GM23338 (cell line): Measurements from ENCODE around the gene GLUL. TPM values are rescaled to one million over a fixed set of nuclear protein-coding genes. Genes with fewer than 3 reads are reported as not detected.

Experiments used
- ATAC-seq: fragments of 200-7000 bp; cut with Tn5 transposase; 3 replicates; pipeline ENCODE4 v1.9.1; 2020
- DNase-seq: peaks from one replicate; pipeline ENCODE4 v3.0.0-alpha.2; 2015; ENCODE audit warnings: low spot score
- H2AFZ ChIP-seq: fragments of 200-600 bp; sonication (generic); 2 replicates; pipeline ENCODE4 v1.8.0; 2016; ENCODE audit warnings: antibody characterized with exemption, mild to moderate bottlenecking, moderate library complexity
- H3F3A ChIP-seq: fragments of 200-600 bp; sonication (generic); replicated peaks from 2 replicates; pipeline ENCODE4 v1.8.0; 2017; ENCODE audit warnings: antibody characterized with exemption, mixed run types, low read depth
- H3K27ac ChIP-seq: fragments of 200-600 bp; sonication (generic); 2 replicates; pipeline ENCODE4 v1.6.1; 2016; ENCODE audit warnings: low read depth
- H3K27me3 ChIP-seq: fragments of 200-600 bp; sonication (generic); 2 replicates; pipeline ENCODE4 v1.8.0; 2016; ENCODE audit warnings: mild to moderate bottlenecking, mixed run types, moderate library complexity; ENCODE audit not compliant: insufficient read depth
- H3K36me3 ChIP-seq: fragments of 200-600 bp; sonication (generic); 2 replicates; pipeline ENCODE4 v1.8.0; 2016; ENCODE audit warnings: mild to moderate bottlenecking; ENCODE audit not compliant: insufficient read depth
- H3K4me1 ChIP-seq: fragments of 200-600 bp; sonication (generic); 2 replicates; pipeline ENCODE4 v1.8.0; 2016; ENCODE audit warnings: mild to moderate bottlenecking, moderate library complexity; ENCODE audit not compliant: insufficient read depth
- H3K4me2 ChIP-seq: fragments of 200-600 bp; sonication (generic); 2 replicates; pipeline ENCODE4 v1.7.1; 2017; ENCODE audit warnings: mixed run types
- H3K4me3 ChIP-seq: fragments of 200-600 bp; sonication (generic); 2 replicates; pipeline ENCODE4 v1.6.1; 2016; ENCODE audit warnings: mixed run types
- H3K79me2 ChIP-seq: fragments of 200-600 bp; sonication (generic); replicated peaks from 2 replicates; pipeline ENCODE4 v1.8.0; 2017; ENCODE audit warnings: mild to moderate bottlenecking; ENCODE audit not compliant: insufficient read depth
- H3K9me2 ChIP-seq: fragments of 200-600 bp; sonication (generic); 2 replicates; pipeline ENCODE4 v1.8.0; 2017; ENCODE audit not compliant: insufficient read depth
- H4K20me1 ChIP-seq: fragments of 200-600 bp; sonication (generic); replicated peaks from 2 replicates; pipeline ENCODE4 v1.8.0; 2017; ENCODE audit warnings: mild to moderate bottlenecking; ENCODE audit not compliant: insufficient read depth
- H3K27ac Mint-ChIP-seq: 2 replicates; pipeline ENCODE4 v1.8.0; 2020; ENCODE audit warnings: inconsistent platforms, mild to moderate bottlenecking, moderate library complexity, mixed read lengths
- H3K27me3 Mint-ChIP-seq: 3 replicates; pipeline ENCODE4 v1.8.0; 2022; ENCODE audit warnings: low read depth, mild to moderate bottlenecking, moderate library complexity, mixed read lengths, inconsistent platforms; ENCODE audit not compliant: insufficient read depth, poor library complexity
- H3K36me3 Mint-ChIP-seq: 3 replicates; pipeline ENCODE4 v1.8.0; 2021; ENCODE audit warnings: low read depth, mild to moderate bottlenecking, inconsistent platforms, moderate library complexity, mixed read lengths
- H3K4me1 Mint-ChIP-seq: 3 replicates; pipeline ENCODE4 v1.8.0; 2020; ENCODE audit warnings: mild to moderate bottlenecking, inconsistent platforms, mixed read lengths
- H3K4me3 Mint-ChIP-seq: 3 replicates; pipeline ENCODE4 v1.8.0; 2021; ENCODE audit warnings: moderate library complexity, mild to moderate bottlenecking, inconsistent platforms, mixed read lengths
- H3K9me3 Mint-ChIP-seq: 3 replicates; pipeline ENCODE4 v1.8.0; 2020; ENCODE audit warnings: moderate library complexity, mild to moderate bottlenecking, inconsistent platforms, mixed read lengths
- CREB1 ChIP-seq: fragments of 250-450 bp; sonication (Bioruptor Pico); IDR thresholded peaks from 2 replicates; pipeline ENCODE4 v1.5.0; 2020; ENCODE audit warnings: low read depth, mild to moderate bottlenecking, moderate library complexity
- EZH2 ChIP-seq: fragments of 200-600 bp; sonication (generic); IDR thresholded peaks from one replicate; pipeline ENCODE4 v1.8.0; 2017; ENCODE audit warnings: antibody characterized with exemption, mild to moderate bottlenecking, low read depth; ENCODE audit not compliant: unreplicated experiment
- EZH2phosphoT487 ChIP-seq: fragments of 200-600 bp; sonication (generic); IDR thresholded peaks from one replicate; pipeline ENCODE4 v1.8.1; 2018; ENCODE audit warnings: antibody characterized with exemption; ENCODE audit not compliant: unreplicated experiment
- JUNB ChIP-seq: IDR thresholded peaks from one replicate; pipeline ENCODE4 v1.6.1; 2016; ENCODE audit warnings: antibody characterized with exemption; ENCODE audit not compliant: unreplicated experiment
- NANOG ChIP-seq: IDR thresholded peaks from 2 replicates; pipeline ENCODE4 v1.6.1; 2016; ENCODE audit warnings: antibody characterized with exemption, borderline replicate concordance
- POLR2AphosphoS5 ChIP-seq: IDR thresholded peaks from 2 replicates; pipeline ENCODE4 v1.6.1; 2016; ENCODE audit warnings: antibody characterized with exemption, low read depth
- STAT1 ChIP-seq: IDR thresholded peaks from one replicate; pipeline ENCODE4 v1.6.1; 2016; ENCODE audit warnings: antibody characterized with exemption; ENCODE audit not compliant: unreplicated experiment
- ZNF114 ChIP-seq: fragments of 250-450 bp; sonication (Bioruptor Pico); IDR thresholded peaks from 2 replicates; pipeline ENCODE4 v1.5.0; 2020; ENCODE audit warnings: mild to moderate bottlenecking, moderate library complexity
- ZNF331 ChIP-seq: fragments of 250-450 bp; sonication (Bioruptor Pico); IDR thresholded peaks from 2 replicates; pipeline ENCODE4 v1.5.0; 2020; ENCODE audit warnings: low read depth, mild to moderate bottlenecking, moderate library complexity
- polyA plus RNA-seq: library from polyadenylated mRNA; unstranded; fragments of >200 nt; fragmentation: Nextera tagmentation; extraction: Ambion mirVana; gene quantifications from 2 replicates; pipeline ENCODE4 v1.2.1, GENCODE V29; 2016
- total RNA-seq: library from RNA; depleted of rRNA; stranded (reverse); fragments of >200 nt; shearing (Covaris generic); gene quantifications from 2 replicates; pipeline ENCODE4 v1.2.3, GENCODE V29; 2014
- TF ChIP-seq, protein P1 (sequence below), 2 experiments: fragments of 200-600 bp in 1 of 2; sonication (generic) in 1 of 2; conservative IDR thresholded peaks; 2 replicates each; pipeline versions ENCODE4 v1.5.1 to v1.6.1; 2016 to 2017; ENCODE audit warnings: antibody characterized with exemption in 2 of 2, low read depth in 2 of 2, mild to moderate bottlenecking in 2 of 2, moderate library complexity in 1 of 2
- TF ChIP-seq, protein P2 (sequence below): IDR thresholded peaks from 2 replicates; pipeline ENCODE4 v1.6.1; 2016; ENCODE audit warnings: antibody characterized with exemption
- TF ChIP-seq, protein P3 (sequence below): IDR thresholded peaks from one replicate; pipeline ENCODE4 v1.6.1; 2018; ENCODE audit warnings: antibody characterized with exemption; ENCODE audit not compliant: unreplicated experiment

Gene GLUL
- total and polyA plus RNA-seq, 2 experiments from 2014 or later = 254 to 356 TPM

- peaks cover 10% of the 10 kb centered on the region for H3K27me3 Mint-ChIP-seq
- H3K27ac Mint-ChIP-seq = peak overlapping the region; percentile 92
- peak overlapping the region; percentile 96 for H3K4me3 Mint-ChIP-seq
- peak; percentile 81 for DNase-seq
- peaks cover 37% of the 10 kb centered on the region for H3K36me3 Mint-ChIP-seq
- Histone ChIP-seq H2AFZ (peak overlapping the region; percentile 89), H3K9me2 (no peaks in the 10 kb centered on the region), H3K4me2 (peak overlapping the region; percentile 92), H3K27me3 (no peaks in the 10 kb centered on the region), H3F3A (peaks cover under 1% of the 10 kb centered on the region; the same call in 1 of the 2 replicates), H3K79me2 (peaks cover 53% of the 10 kb centered on the region), H3K4me1 (peaks cover 27% of the 10 kb centered on the region), H3K27ac (peak overlapping the region; percentile 95), H3K36me3 (peaks cover 20% of the 10 kb centered on the region), H4K20me1 (peaks cover 33% of the 10 kb centered on the region), H3K4me3 (peak overlapping the region; percentile 97)
- peaks cover 40% of the 10 kb centered on the region for H3K4me1 Mint-ChIP-seq
- ATAC-seq = peak; percentile 54
- H3K9me3 Mint-ChIP-seq = no peaks in the 10 kb centered on the region; the same call in 2 of the 3 replicates
- TF ChIP-seq STAT1 (no peak), CREB1 (no peak), ZNF331 (no peak), POLR2AphosphoS5 (no peak), JUNB (no peak), ZNF114 (no peak), EZH2phosphoT487 (no peak)
- TF ChIP-seq, protein P1, sequence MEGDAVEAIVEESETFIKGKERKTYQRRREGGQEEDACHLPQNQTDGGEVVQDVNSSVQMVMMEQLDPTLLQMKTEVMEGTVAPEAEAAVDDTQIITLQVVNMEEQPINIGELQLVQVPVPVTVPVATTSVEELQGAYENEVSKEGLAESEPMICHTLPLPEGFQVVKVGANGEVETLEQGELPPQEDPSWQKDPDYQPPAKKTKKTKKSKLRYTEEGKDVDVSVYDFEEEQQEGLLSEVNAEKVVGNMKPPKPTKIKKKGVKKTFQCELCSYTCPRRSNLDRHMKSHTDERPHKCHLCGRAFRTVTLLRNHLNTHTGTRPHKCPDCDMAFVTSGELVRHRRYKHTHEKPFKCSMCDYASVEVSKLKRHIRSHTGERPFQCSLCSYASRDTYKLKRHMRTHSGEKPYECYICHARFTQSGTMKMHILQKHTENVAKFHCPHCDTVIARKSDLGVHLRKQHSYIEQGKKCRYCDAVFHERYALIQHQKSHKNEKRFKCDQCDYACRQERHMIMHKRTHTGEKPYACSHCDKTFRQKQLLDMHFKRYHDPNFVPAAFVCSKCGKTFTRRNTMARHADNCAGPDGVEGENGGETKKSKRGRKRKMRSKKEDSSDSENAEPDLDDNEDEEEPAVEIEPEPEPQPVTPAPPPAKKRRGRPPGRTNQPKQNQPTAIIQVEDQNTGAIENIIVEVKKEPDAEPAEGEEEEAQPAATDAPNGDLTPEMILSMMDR (conservative IDR thresholded peaks at IDR 0.05; ENCODE audit: low read depth in 2 of 2) = no peak
- TF ChIP-seq, protein P2, sequence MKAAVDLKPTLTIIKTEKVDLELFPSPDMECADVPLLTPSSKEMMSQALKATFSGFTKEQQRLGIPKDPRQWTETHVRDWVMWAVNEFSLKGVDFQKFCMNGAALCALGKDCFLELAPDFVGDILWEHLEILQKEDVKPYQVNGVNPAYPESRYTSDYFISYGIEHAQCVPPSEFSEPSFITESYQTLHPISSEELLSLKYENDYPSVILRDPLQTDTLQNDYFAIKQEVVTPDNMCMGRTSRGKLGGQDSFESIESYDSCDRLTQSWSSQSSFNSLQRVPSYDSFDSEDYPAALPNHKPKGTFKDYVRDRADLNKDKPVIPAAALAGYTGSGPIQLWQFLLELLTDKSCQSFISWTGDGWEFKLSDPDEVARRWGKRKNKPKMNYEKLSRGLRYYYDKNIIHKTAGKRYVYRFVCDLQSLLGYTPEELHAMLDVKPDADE = no peak
These were observed 749 bp upstream of the GLUL start for GRCh38 chr1:182392050-182393028.

DNA sequence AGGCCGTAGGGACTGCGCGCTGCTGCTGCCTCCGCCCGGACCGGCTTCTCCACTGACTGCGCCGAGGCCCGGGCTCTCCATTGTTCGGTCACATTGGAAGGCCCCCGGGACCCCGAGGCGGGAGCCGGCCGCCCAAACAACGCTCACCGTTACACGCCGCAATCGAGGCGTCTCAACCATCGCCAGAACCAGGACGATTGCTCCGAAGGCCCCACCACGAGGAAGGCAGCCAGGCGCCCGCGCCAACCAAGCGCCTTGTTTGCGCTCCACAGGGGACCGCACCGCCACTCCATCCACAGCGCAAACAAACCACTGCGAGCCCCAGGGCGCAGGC is 595 bp downstream of the GLUL start:
- Histone ChIP-seq H3K27me3 (no peaks in the 10 kb centered on the region), H2AFZ (no peak overlapping the region), H3K4me3 (peak overlapping the region; percentile 97), H3K79me2 (peaks cover 67% of the 10 kb centered on the region), H3K4me2 (peak overlapping the region; percentile 99), H3K36me3 (peaks cover 33% of the 10 kb centered on the region), H3K9me2 (no peaks in the 10 kb centered on the region), H3K27ac (peak overlapping the region; percentile 86; the same call in 1 of the 2 replicates), H3F3A (peaks cover 14% of the 10 kb centered on the region), H3K4me1 (peaks cover 27% of the 10 kb centered on the region), H4K20me1 (peaks cover 47% of the 10 kb centered on the region)
- Mint-ChIP-seq H3K4me1 (peaks cover 30% of the 10 kb centered on the region), H3K4me3 (peak overlapping the region; percentile 96), H3K36me3 (peaks cover 50% of the 10 kb centered on the region), H3K9me3 (no peaks in the 10 kb centered on the region; the same call in 2 of the 3 replicates), H3K27ac (peak overlapping the region; percentile 97), H3K27me3 (peaks cover 14% of the 10 kb centered on the region)
- ATAC-seq (no peak; the same call in 1 of the 3 replicates), DNase-seq (no peak)
- TF ChIP-seq, protein P1 (conservative IDR thresholded peaks at IDR 0.05; ENCODE audit: low read depth in 2 of 2) = no peak
- no peak for TF ChIP-seq POLR2AphosphoS5
- no peak for TF ChIP-seq EZH2
- TF ChIP-seq, protein P3, sequence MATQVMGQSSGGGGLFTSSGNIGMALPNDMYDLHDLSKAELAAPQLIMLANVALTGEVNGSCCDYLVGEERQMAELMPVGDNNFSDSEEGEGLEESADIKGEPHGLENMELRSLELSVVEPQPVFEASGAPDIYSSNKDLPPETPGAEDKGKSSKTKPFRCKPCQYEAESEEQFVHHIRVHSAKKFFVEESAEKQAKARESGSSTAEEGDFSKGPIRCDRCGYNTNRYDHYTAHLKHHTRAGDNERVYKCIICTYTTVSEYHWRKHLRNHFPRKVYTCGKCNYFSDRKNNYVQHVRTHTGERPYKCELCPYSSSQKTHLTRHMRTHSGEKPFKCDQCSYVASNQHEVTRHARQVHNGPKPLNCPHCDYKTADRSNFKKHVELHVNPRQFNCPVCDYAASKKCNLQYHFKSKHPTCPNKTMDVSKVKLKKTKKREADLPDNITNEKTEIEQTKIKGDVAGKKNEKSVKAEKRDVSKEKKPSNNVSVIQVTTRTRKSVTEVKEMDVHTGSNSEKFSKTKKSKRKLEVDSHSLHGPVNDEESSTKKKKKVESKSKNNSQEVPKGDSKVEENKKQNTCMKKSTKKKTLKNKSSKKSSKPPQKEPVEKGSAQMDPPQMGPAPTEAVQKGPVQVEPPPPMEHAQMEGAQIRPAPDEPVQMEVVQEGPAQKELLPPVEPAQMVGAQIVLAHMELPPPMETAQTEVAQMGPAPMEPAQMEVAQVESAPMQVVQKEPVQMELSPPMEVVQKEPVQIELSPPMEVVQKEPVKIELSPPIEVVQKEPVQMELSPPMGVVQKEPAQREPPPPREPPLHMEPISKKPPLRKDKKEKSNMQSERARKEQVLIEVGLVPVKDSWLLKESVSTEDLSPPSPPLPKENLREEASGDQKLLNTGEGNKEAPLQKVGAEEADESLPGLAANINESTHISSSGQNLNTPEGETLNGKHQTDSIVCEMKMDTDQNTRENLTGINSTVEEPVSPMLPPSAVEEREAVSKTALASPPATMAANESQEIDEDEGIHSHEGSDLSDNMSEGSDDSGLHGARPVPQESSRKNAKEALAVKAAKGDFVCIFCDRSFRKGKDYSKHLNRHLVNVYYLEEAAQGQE = no peak
- TF ChIP-seq EZH2phosphoT487 = no peak
- no peak for TF ChIP-seq ZNF331
- TF ChIP-seq, protein P2 = no peak
- no peak for TF ChIP-seq NANOG
- TF ChIP-seq JUNB = no peak
- TF ChIP-seq CREB1 = no peak
- no peak for TF ChIP-seq ZNF114
